ENCODE results near the gene RASGRF1. TPM values are rescaled to one million over a fixed set of nuclear protein-coding genes. Genes with fewer than 3 reads are reported as not detected.

RASGRF1 gene
- total RNA-seq, 1 donor from 2014 or later = not detected

- intact Hi-C loops (cut with micrococcal nuclease) = no loop called here
These were observed 121.9 kb downstream of the RASGRF1 start for GRCh38 chr15:78968539-78969271.

- intact Hi-C loops (cut with micrococcal nuclease) = no loop called here
These were observed 122.5 kb downstream of the RASGRF1 start for GRCh38 chr15:78968114-78968513.

- intact Hi-C loops (cut with micrococcal nuclease) = no loop called here
These were observed 130.3 kb downstream of the RASGRF1 start for GRCh38 chr15:78960308-78960707.

- intact Hi-C loops (cut with micrococcal nuclease) = no loop called here
These were observed 131.2 kb downstream of the RASGRF1 start for GRCh38 chr15:78959360-78959759.

GRCh38 chr15:78957416-78958093 is 133.0 kb downstream of the RASGRF1 start:
- intact Hi-C loops (cut with micrococcal nuclease) = no loop called here

- intact Hi-C loops (cut with micrococcal nuclease) = no loop called here
These were observed 133.6 kb downstream of the RASGRF1 start for GRCh38 chr15:78956937-78957336.

- intact Hi-C loops (cut with micrococcal nuclease) = no loop called here
These were observed 135.2 kb downstream of the RASGRF1 start for GRCh38 chr15:78955355-78955754.

GRCh38 chr15:78951841-78952238 is 138.7 kb downstream of the RASGRF1 start:
- intact Hi-C loops (cut with micrococcal nuclease) = no loop called here

- intact Hi-C loops (cut with micrococcal nuclease) = no loop called here
These were observed 139.4 kb downstream of the RASGRF1 start for GRCh38 chr15:78950902-78951840.

- intact Hi-C loops (cut with micrococcal nuclease) = no loop called here
These were observed 140.2 kb downstream of the RASGRF1 start for GRCh38 chr15:78950343-78950742.

- intact Hi-C loops (cut with micrococcal nuclease) = no loop called here
These were observed 141.1 kb downstream of the RASGRF1 start for GRCh38 chr15:78949461-78949860.

GRCh38 chr15:78947506-78947905 is 143.1 kb downstream of the RASGRF1 start:
- intact Hi-C loops (cut with micrococcal nuclease) = no loop called here

- intact Hi-C loops (cut with micrococcal nuclease) = no loop called here
These were observed 144.1 kb downstream of the RASGRF1 start for GRCh38 chr15:78946493-78946892.

GRCh38 chr15:78944669-78945407 is 145.7 kb downstream of the RASGRF1 start, which contains the start of gene CTSH:
Gene CTSH, minus strand, starts transcription at chr15:78945046. Its CDS starts 65 bp downstream, at chr15:78944981.
- intact Hi-C loops (cut with micrococcal nuclease) = no loop called here

GRCh38 chr15:78944202-78944625 is 146.4 kb downstream of the RASGRF1 start:
- intact Hi-C loops (cut with micrococcal nuclease) = no loop called here

- intact Hi-C loops (cut with micrococcal nuclease) = no loop called here
These were observed 146.9 kb downstream of the RASGRF1 start for GRCh38 chr15:78943692-78944091.

GRCh38 chr15:78942741-78943140 is 147.8 kb downstream of the RASGRF1 start:
- intact Hi-C loops (cut with micrococcal nuclease) = no loop called here

- intact Hi-C loops (cut with micrococcal nuclease) = no loop called here
These were observed 151.7 kb downstream of the RASGRF1 start for GRCh38 chr15:78938658-78939488.

GRCh38 chr15:78937132-78937739 is 153.3 kb downstream of the RASGRF1 start:
- intact Hi-C loops (cut with micrococcal nuclease) = no loop called here

- intact Hi-C loops (cut with micrococcal nuclease) = no loop called here
These were observed 155.9 kb downstream of the RASGRF1 start for GRCh38 chr15:78934655-78935023.

Measured in T-helper 2 cell treated with Interferon-gamma antibody and Interleukin-4, amounts not matched to agents 100 ng/mL and 5 ng/mL, for 36 hours (primary cell).